Left lung (tissue), 10 donors: ENCODE measurements around the gene OPCML. TPM values are rescaled to one million over a fixed set of nuclear protein-coding genes. Genes with fewer than 3 reads are reported as not detected.
A peak's percentile ranks its signal among the peaks of the same experiment; 100 is the strongest.

Experiments used
- ATAC-seq: fragments of 200-7000 bp; cut with Tn5 transposase; one replicate; pipeline ENCODE4 v1.9.1; 2020; ENCODE audit warnings: moderate library complexity
- DNase-seq, 4 donors: peaks; one replicate each; pipeline ENCODE4 v3.0.0-alpha.2; 2013 to 2020
- H3K27ac ChIP-seq, 2 donors: fragments of 200-600 bp; sonication (generic) in 1 of 2; one replicate each; pipeline versions ENCODE4 v1.5.0 to v1.8.0; 2020 to 2021
- H3K27me3 ChIP-seq, 2 donors: fragments of 200-600 bp; sonication (generic) in 1 of 2; one replicate each; pipeline versions ENCODE4 v1.5.0 to v1.8.0; 2020 to 2021
- H3K36me3 ChIP-seq, 2 donors: fragments of 200-600 bp; sonication (generic) in 1 of 2; one replicate each; pipeline versions ENCODE4 v1.5.0 to v1.8.0; 2020 to 2021
- H3K4me1 ChIP-seq, 2 donors: fragments of 200-600 bp; one replicate each; pipeline ENCODE4 v1.8.0; 2021
- H3K4me3 ChIP-seq, 2 donors: fragments of 200-600 bp; sonication (generic) in 1 of 2; one replicate each; pipeline versions ENCODE4 v1.5.0 to v1.8.0; 2020 to 2021; ENCODE audit warnings: mild to moderate bottlenecking in 1 of 2
- H3K9me3 ChIP-seq, 2 donors: fragments of 200-600 bp; sonication (generic) in 1 of 2; one replicate each; pipeline versions ENCODE4 v1.5.0 to v1.8.0; 2020 to 2021
- intact Hi-C, 2 donors: fragments of 100-400 bp; cut with DNase I; formaldehyde crosslinking; loops; one replicate each; pipeline versions ENCODE4 v1.11.2 to v1.14.2; 2022
- polyA plus RNA-seq, 6 donors: library from polyadenylated mRNA; unstranded; fragments of 120-200 nt; gene quantifications; one replicate each; pipeline ENCODE4 v1.2.1, GENCODE V29; 2013; ENCODE audit not compliant: insufficient read length in 6 of 6
- total RNA-seq, 2 donors: library from RNA; stranded (reverse); fragmentation: NEBNext Ultra II Directional; extraction: Animal tissue kit (Norgen Biotek cat#: 25700); gene quantifications; one replicate each; pipeline ENCODE4 v1.2.1, GENCODE V29; 2021
- TF ChIP-seq, protein P1 (sequence below), 2 donors: fragments of 200-600 bp; sonication (generic) in 1 of 2; IDR thresholded peaks; one replicate each; pipeline versions ENCODE4 v1.5.0 to v1.8.0; 2021; ENCODE audit warnings: antibody characterized with exemption in 2 of 2
- donor health status: DM: no; HTN: yes; CAD: no.
- donor health status: DM: no; HTN: no; CAD: no.

Gene OPCML
- total and polyA plus RNA-seq, 8 donors, result 0.98 to 5.3 (median 1.9) TPM; not detected in 2

DNA sequence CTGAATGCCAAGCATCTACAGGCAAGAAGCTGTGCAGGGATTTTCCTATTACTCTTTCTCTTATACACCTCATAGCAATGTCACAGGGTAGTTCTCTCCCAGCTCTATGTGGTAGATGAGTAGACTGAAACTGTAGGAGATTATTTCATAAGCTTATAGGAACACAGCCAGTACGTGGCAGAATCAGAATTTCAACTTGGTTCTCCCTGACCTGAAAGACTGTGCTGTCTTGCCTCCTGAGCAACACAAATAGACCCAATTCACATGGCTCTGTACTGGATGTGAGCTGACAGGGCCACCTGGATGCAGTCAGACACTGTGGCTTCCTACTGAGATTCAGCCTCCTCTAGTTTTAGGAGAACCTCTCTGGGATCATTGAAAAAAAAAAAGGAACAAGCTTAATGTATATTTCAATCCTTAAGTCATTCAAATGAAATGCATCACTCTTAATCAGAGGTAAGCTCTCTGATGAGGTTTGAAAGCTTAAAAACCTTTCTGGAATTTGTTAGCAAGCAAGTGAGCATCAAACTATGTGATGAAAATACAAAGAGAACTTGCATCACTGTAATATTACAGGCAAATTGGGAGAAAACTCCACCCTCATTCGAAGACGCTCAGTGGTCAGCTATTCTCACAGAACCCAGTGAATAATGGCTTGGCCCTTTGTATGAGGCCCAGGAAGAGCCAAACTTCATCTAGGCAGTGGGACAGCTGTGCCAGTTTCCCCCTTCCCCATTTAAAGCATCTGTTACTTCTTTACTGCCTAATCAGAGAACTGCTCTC, 1122.5 kb downstream of the OPCML start:
- ATAC-seq (no peak), DNase-seq (no peak)
- TF ChIP-seq, protein P1, sequence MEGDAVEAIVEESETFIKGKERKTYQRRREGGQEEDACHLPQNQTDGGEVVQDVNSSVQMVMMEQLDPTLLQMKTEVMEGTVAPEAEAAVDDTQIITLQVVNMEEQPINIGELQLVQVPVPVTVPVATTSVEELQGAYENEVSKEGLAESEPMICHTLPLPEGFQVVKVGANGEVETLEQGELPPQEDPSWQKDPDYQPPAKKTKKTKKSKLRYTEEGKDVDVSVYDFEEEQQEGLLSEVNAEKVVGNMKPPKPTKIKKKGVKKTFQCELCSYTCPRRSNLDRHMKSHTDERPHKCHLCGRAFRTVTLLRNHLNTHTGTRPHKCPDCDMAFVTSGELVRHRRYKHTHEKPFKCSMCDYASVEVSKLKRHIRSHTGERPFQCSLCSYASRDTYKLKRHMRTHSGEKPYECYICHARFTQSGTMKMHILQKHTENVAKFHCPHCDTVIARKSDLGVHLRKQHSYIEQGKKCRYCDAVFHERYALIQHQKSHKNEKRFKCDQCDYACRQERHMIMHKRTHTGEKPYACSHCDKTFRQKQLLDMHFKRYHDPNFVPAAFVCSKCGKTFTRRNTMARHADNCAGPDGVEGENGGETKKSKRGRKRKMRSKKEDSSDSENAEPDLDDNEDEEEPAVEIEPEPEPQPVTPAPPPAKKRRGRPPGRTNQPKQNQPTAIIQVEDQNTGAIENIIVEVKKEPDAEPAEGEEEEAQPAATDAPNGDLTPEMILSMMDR (IDR thresholded peaks at IDR 0.05), result no peak
- no peaks in the 10 kb centered on the region for H3K9me3 ChIP-seq
- H3K4me3 ChIP-seq, result no peak overlapping the region
- H3K27ac ChIP-seq, result no peak overlapping the region
- H3K27me3 ChIP-seq, result peaks cover 0 to 20% of the 10 kb centered on the region in 2 donors
- intact Hi-C loops, result no loop called here
- no peaks in the 10 kb centered on the region for H3K36me3 ChIP-seq
- H3K4me1 ChIP-seq, result no peaks in the 10 kb centered on the region

DNA sequence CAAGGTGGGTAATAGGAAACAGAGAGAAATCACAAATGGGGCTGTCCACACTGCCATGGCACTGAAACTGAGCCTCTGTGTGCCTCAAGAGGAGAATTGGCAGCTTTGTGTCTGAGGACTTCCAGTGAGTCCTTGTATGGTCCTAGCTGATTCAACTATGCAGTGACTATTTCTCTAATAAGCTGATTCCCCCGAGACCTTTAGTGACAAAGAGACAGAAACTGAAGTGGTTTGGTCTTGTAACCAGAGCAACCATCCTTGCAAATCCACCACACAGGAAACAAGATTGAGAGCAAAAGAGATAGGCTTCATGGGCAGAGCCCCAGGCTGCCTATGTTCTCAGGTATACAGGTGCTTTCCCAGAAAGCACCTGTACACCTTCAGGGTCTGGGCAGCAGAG, 1123.4 kb downstream of the OPCML start:
- Histone ChIP-seq H3K36me3 (no peaks in the 10 kb centered on the region), H3K27me3 (peaks cover 0 to 20% of the 10 kb centered on the region in 2 donors), H3K4me1 (no peaks in the 10 kb centered on the region), H3K9me3 (no peaks in the 10 kb centered on the region), H3K27ac (no peak overlapping the region), H3K4me3 (no peak overlapping the region)
- DNase-seq (no peak), ATAC-seq (no peak)
- intact Hi-C loops, result no loop called here
- TF ChIP-seq, protein P1 (IDR thresholded peaks at IDR 0.05), result no peak

DNA sequence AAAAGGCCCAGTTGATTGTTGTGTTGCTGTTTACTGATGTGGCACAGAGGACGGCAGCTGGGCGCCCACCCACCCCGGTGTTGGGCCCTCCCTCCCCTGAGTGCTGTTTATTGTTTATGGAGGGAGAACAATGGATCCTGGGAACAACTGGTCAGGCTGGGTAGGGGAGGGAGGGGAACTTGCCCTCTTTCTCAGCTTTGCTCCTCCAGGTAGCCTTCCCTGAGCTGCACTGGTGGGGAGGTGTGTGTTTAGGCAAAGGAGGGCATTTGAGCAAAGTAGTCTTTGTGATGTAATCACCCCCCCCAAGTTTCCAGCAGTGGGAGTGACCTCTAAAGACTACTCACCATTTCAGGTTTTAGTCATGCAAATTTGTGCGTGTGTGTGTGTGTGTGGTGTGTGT, 1126.6 kb downstream of the OPCML start:
- ATAC-seq, result no peak
- Histone ChIP-seq H3K4me1 (no peaks in the 10 kb centered on the region), H3K36me3 (no peaks in the 10 kb centered on the region), H3K4me3 (no peak overlapping the region), H3K27ac (no peak overlapping the region), H3K27me3 (peaks cover 0 to 24% of the 10 kb centered on the region in 2 donors), H3K9me3 (no peaks in the 10 kb centered on the region)
- TF ChIP-seq, protein P1 (IDR thresholded peaks at IDR 0.05), result no peak
- DNase-seq, result no peak
- intact Hi-C loops, result no loop called here

DNA sequence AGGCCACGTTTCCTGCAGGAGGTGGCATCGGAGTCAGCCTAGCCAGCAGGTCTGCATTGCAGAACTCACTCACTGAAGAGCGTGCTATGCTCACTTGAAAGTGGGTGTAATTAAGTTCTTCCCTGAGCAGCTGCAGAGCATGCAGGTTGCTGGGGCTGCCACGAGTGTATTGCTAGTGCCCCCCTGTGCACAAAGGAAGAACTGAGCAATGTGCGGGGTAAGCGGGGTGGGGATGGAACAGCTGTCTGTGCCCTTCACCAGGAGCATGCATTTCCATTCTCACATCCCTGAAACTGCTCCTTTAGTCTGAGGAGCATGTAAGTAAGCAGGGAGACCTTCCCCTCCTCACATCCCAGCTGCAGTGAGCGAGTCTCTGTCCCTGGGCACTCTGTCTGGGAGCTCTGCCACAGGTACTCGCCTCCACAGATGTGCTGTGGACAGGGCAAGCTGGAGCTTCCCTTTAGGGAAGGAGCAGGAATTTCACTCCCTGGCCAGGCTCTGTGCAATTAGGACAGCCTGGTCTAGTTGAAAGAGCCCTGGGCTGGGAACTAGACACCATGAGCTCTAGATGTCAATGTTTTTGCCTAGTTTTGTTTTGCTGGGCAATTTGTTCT, 1130.1 kb downstream of the OPCML start:
- TF ChIP-seq, protein P1 (IDR thresholded peaks at IDR 0.05), result peak in 1 of 2 donors; percentile 11
- H3K4me3 ChIP-seq, result no peak overlapping the region
- intact Hi-C loops, result no loop called here
- H3K27ac ChIP-seq, result no peak overlapping the region
- peaks cover 0 to 24% of the 10 kb centered on the region in 2 donors for H3K27me3 ChIP-seq
- no peaks in the 10 kb centered on the region for H3K9me3 ChIP-seq
- no peaks in the 10 kb centered on the region for H3K36me3 ChIP-seq
- DNase-seq (peak in 2 of 4 donors; percentile 7 to 34), ATAC-seq (peak; percentile 66)
- H3K4me1 ChIP-seq, result no peaks in the 10 kb centered on the region

DNA sequence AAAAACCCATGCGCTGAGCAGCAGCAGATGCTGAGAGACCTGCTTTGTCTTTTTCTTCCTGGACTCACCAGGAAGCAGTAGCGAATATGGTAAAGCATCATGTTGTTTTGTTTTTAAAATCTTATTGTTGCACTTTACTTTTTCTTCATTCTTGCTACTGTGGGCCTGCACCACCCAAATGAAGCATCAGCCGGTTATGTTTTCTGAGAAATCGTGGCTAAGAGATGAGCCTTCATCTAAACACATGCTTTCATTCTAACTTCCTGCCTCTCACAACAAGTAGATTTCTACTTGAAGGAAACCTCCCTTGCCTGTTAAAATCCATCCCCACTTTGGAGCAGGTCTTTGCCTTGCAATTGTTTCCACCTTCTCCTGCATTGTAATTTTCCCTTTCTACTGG, 1136.0 kb downstream of the OPCML start:
- Histone ChIP-seq H3K4me3 (no peak overlapping the region), H3K27ac (no peak overlapping the region), H3K27me3 (peaks cover 0 to 4% of the 10 kb centered on the region in 2 donors), H3K4me1 (no peaks in the 10 kb centered on the region), H3K36me3 (no peaks in the 10 kb centered on the region), H3K9me3 (peaks cover 0 to 3% of the 10 kb centered on the region in 2 donors)
- no peak for ATAC-seq
- intact Hi-C loops, result no loop called here
- DNase-seq, result no peak
- TF ChIP-seq, protein P1 (IDR thresholded peaks at IDR 0.05), result no peak
